Caki2 (cell line): ENCODE data around the gene SYT17. TPM values are rescaled to one million over a fixed set of nuclear protein-coding genes. Genes with fewer than 3 reads are reported as not detected.

ENCODE experiments used
- DNase-seq: peaks from one replicate; pipeline ENCODE4 v3.0.0-alpha.2; 2015; ENCODE audit warnings: low read depth
- in situ Hi-C: cut with HindIII; loops from 2 replicates; pipeline ENCODE4 v1.10.0; 2016; ENCODE audit warnings: low sequenced_read_pairs, low pct_unique_long_range_greater_than_20kb, mixed read lengths
- total RNA-seq: library from RNA; depleted of rRNA; stranded (reverse); fragments of >200 nt; shearing (Covaris generic); gene quantifications from 2 replicates; pipeline ENCODE4 v1.2.3, GENCODE V29; 2014; ENCODE audit warnings: low replicate concordance

The SYT17 gene
- total RNA-seq, 1 experiment from 2014 or later = 9.9 TPM

- in situ Hi-C loops = no loop called here
- no peak for DNase-seq
These were observed 110.4 kb downstream of the SYT17 start for GRCh38 chr16:19278403-19278802.

- in situ Hi-C loops = no loop called here
- DNase-seq = no peak
These were observed 113.2 kb downstream of the SYT17 start for GRCh38 chr16:19281246-19281645.

- in situ Hi-C loops = no loop called here
- DNase-seq = no peak
These were observed 114.1 kb downstream of the SYT17 start for GRCh38 chr16:19282101-19282500.

GRCh38 chr16:19283637-19284036 lies 115.6 kb downstream of the SYT17 start:
- in situ Hi-C loops = no loop called here
- no peak for DNase-seq

GRCh38 chr16:19284207-19284606 lies 116.2 kb downstream of the SYT17 start:
- in situ Hi-C loops = no loop called here
- DNase-seq = peak; percentile 24

GRCh38 chr16:19285431-19285830 lies 117.4 kb downstream of the SYT17 start, which contains the start of gene CLEC19A:
Gene CLEC19A, plus strand, starts transcription at chr16:19285731. Its CDS starts 121 bp downstream, at chr16:19285852.
- in situ Hi-C loops = no loop called here

GRCh38 chr16:19286827-19287226 lies 118.8 kb downstream of the SYT17 start:
- DNase-seq = no peak
- in situ Hi-C loops = no loop called here

More at GRCh38 chr16:19285431-19285830, 117.4 kb downstream of the SYT17 start, which contains the start of gene CLEC19A:
- no peak for DNase-seq

GRCh38 chr16:19287241-19287640 lies 119.2 kb downstream of the SYT17 start:
- no peak for DNase-seq
- in situ Hi-C loops = no loop called here

- in situ Hi-C loops = no loop called here
- no peak for DNase-seq
These were observed 121.1 kb downstream of the SYT17 start for GRCh38 chr16:19288872-19289799.

GRCh38 chr16:19289811-19290485 lies 121.9 kb downstream of the SYT17 start:
- in situ Hi-C loops = no loop called here

GRCh38 chr16:19290860-19291259 lies 122.8 kb downstream of the SYT17 start:
- in situ Hi-C loops = no loop called here

More at GRCh38 chr16:19289811-19290485, 121.9 kb downstream of the SYT17 start:
- DNase-seq = no peak

GRCh38 chr16:19291475-19291874 lies 123.4 kb downstream of the SYT17 start:
- peak; percentile 49 for DNase-seq
- in situ Hi-C loops = no loop called here

More at GRCh38 chr16:19290860-19291259, 122.8 kb downstream of the SYT17 start:
- DNase-seq = no peak

- in situ Hi-C loops = no loop called here
These were observed 124.1 kb downstream of the SYT17 start for GRCh38 chr16:19292186-19292585.

GRCh38 chr16:19294156-19294649 lies 126.2 kb downstream of the SYT17 start:
- in situ Hi-C loops = no loop called here
- DNase-seq = no peak

More at GRCh38 chr16:19292186-19292585, 124.1 kb downstream of the SYT17 start:
- no peak for DNase-seq

GRCh38 chr16:19295393-19295792 lies 127.4 kb downstream of the SYT17 start:
- no peak for DNase-seq
- in situ Hi-C loops = no loop called here

- DNase-seq = no peak
- in situ Hi-C loops = no loop called here
These were observed 129.4 kb downstream of the SYT17 start for GRCh38 chr16:19297454-19297853.

- in situ Hi-C loops = no loop called here
- DNase-seq = no peak
These were observed 131.5 kb downstream of the SYT17 start for GRCh38 chr16:19299565-19299964.

GRCh38 chr16:19301931-19302330 lies 133.9 kb downstream of the SYT17 start:
- in situ Hi-C loops = no loop called here

GRCh38 chr16:19304750-19305149 lies 136.7 kb downstream of the SYT17 start:
- in situ Hi-C loops = no loop called here
- DNase-seq = peak; percentile 39

More at GRCh38 chr16:19301931-19302330, 133.9 kb downstream of the SYT17 start:
- no peak for DNase-seq
